Activated naive CD4-positive, alpha-beta T cell treated with anti-CD3 and anti-CD28 coated beads, Interleukin-2, amount 50 U/mL, for 24 hours (primary cell): ENCODE results near the gene PSEN2.

Experiments
- H3K27ac Mint-ChIP-seq: one replicate; pipeline ENCODE4 v1.8.0; 2021; ENCODE audit warnings: mild to moderate bottlenecking, mixed read lengths
- H3K27me3 Mint-ChIP-seq: one replicate; pipeline ENCODE4 v1.8.0; 2021; ENCODE audit warnings: mixed read lengths
- H3K36me3 Mint-ChIP-seq: one replicate; pipeline ENCODE4 v1.8.0; 2021; ENCODE audit warnings: mixed read lengths
- H3K4me1 Mint-ChIP-seq: one replicate; pipeline ENCODE4 v1.8.0; 2021; ENCODE audit warnings: mixed read lengths
- H3K4me3 Mint-ChIP-seq: one replicate; pipeline ENCODE4 v1.8.0; 2021; ENCODE audit warnings: mild to moderate bottlenecking, mixed read lengths
- H3K9me3 Mint-ChIP-seq: one replicate; pipeline ENCODE4 v1.8.0; 2021; ENCODE audit warnings: mixed read lengths

Gene PSEN2

GRCh38 chr1:226942392-226942791, 72.0 kb downstream of the PSEN2 start:
- no peaks in the 10 kb centered on the region for H3K9me3 Mint-ChIP-seq
- peaks cover 3% of the 10 kb centered on the region for H3K36me3 Mint-ChIP-seq
- no peak overlapping the region for H3K27ac Mint-ChIP-seq
- peaks cover 77% of the 10 kb centered on the region for H3K4me1 Mint-ChIP-seq
- H3K27me3 Mint-ChIP-seq = no peaks in the 10 kb centered on the region
- H3K4me3 Mint-ChIP-seq = peak overlapping the region; percentile 15

DNA sequence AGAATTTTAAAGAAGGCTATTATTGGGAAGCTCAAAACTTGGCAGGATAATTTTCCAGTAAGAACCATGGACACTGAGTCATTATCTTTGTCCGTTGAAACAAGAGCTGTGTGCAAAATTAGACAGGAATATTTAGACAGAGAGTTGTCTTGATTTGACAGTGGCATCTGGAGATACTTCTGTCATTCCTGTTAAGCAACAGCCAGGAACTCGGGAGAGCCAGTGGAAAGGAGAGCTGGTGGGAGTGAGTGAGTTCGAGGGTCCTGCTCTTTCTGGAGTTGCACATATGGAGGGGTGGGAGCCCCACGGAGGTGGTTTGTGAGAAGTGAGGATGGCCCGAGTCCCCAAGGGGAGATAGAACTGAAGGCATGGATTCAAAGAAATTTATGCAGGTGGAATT, 72.7 kb downstream of the PSEN2 start:
- no peak overlapping the region for H3K4me3 Mint-ChIP-seq
- H3K27ac Mint-ChIP-seq = no peak overlapping the region
- H3K9me3 Mint-ChIP-seq = no peaks in the 10 kb centered on the region
- H3K27me3 Mint-ChIP-seq = no peaks in the 10 kb centered on the region
- H3K4me1 Mint-ChIP-seq = peaks cover 73% of the 10 kb centered on the region
- H3K36me3 Mint-ChIP-seq = peaks cover 5% of the 10 kb centered on the region

- no peaks in the 10 kb centered on the region for H3K27me3 Mint-ChIP-seq
- peaks cover 73% of the 10 kb centered on the region for H3K4me1 Mint-ChIP-seq
- H3K27ac Mint-ChIP-seq = no peak overlapping the region
- H3K4me3 Mint-ChIP-seq = no peak overlapping the region
- no peaks in the 10 kb centered on the region for H3K9me3 Mint-ChIP-seq
- H3K36me3 Mint-ChIP-seq = peaks cover 8% of the 10 kb centered on the region
Observed at GRCh38 chr1:226943927-226944326, 73.5 kb downstream of the PSEN2 start.

GRCh38 chr1:226945106-226945857, 74.9 kb downstream of the PSEN2 start:
- Mint-ChIP-seq H3K4me1 (peaks cover 86% of the 10 kb centered on the region), H3K27me3 (no peaks in the 10 kb centered on the region)

More at GRCh38 chr1:226945106-226945857, 74.9 kb downstream of the PSEN2 start:
- Mint-ChIP-seq H3K4me3 (no peak overlapping the region), H3K9me3 (no peaks in the 10 kb centered on the region), H3K36me3 (peaks cover 8% of the 10 kb centered on the region), H3K27ac (no peak overlapping the region)
